A549 (cell line): ENCODE measurements around the gene LEKR1.

Source experiments
- EP300 ChIP-seq, 2 experiments: fragments of >200 bp; sonication (Bioruptor Twin); formaldehyde crosslinking; IDR thresholded peaks; 2 replicates in 1 of 2; 3 replicates in 1 of 2; pipeline ENCODE4 v1.6.1; 2016 to 2017
- TF ChIP-seq, protein P1 (sequence below): fragments of >200 bp; sonication (Bioruptor Twin); formaldehyde crosslinking; IDR thresholded peaks from 3 replicates; pipeline ENCODE4 v1.5.1; 2016

GRCh38 chr3:156867174-156867573 is 41.0 kb downstream of the LEKR1 start:
- TF ChIP-seq, protein P1, sequence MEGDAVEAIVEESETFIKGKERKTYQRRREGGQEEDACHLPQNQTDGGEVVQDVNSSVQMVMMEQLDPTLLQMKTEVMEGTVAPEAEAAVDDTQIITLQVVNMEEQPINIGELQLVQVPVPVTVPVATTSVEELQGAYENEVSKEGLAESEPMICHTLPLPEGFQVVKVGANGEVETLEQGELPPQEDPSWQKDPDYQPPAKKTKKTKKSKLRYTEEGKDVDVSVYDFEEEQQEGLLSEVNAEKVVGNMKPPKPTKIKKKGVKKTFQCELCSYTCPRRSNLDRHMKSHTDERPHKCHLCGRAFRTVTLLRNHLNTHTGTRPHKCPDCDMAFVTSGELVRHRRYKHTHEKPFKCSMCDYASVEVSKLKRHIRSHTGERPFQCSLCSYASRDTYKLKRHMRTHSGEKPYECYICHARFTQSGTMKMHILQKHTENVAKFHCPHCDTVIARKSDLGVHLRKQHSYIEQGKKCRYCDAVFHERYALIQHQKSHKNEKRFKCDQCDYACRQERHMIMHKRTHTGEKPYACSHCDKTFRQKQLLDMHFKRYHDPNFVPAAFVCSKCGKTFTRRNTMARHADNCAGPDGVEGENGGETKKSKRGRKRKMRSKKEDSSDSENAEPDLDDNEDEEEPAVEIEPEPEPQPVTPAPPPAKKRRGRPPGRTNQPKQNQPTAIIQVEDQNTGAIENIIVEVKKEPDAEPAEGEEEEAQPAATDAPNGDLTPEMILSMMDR: no peak
- TF ChIP-seq EP300 (IDR thresholded peaks at IDR 0.05): no peak
